GM12875 (cell line): ENCODE results near the gene SUGCT.
"Not testable (repeated sequence)": the region's sequence is repeated elsewhere in the genome, so short reads cannot be mapped to it uniquely, and the experiment has no call there.

Experiments
- H3K4me3 ChIP-seq: one replicate; pipeline ENCODE4 v1.5.1; 2011; ENCODE audit warnings: low read depth, low read length, control low read depth
- TF ChIP-seq, protein P1 (sequence below): IDR thresholded peaks from 2 replicates; pipeline ENCODE4 v1.5.1; 2011; ENCODE audit warnings: low read depth, mild to moderate bottlenecking, control low read depth, inconsistent platforms, low read length, moderate library complexity, borderline replicate concordance; ENCODE audit not compliant: insufficient read depth

The SUGCT gene

GRCh38 chr7:40645197-40645596 is 510.4 kb downstream of the SUGCT start:
- no peak overlapping the region for H3K4me3 ChIP-seq
- TF ChIP-seq, protein P1, sequence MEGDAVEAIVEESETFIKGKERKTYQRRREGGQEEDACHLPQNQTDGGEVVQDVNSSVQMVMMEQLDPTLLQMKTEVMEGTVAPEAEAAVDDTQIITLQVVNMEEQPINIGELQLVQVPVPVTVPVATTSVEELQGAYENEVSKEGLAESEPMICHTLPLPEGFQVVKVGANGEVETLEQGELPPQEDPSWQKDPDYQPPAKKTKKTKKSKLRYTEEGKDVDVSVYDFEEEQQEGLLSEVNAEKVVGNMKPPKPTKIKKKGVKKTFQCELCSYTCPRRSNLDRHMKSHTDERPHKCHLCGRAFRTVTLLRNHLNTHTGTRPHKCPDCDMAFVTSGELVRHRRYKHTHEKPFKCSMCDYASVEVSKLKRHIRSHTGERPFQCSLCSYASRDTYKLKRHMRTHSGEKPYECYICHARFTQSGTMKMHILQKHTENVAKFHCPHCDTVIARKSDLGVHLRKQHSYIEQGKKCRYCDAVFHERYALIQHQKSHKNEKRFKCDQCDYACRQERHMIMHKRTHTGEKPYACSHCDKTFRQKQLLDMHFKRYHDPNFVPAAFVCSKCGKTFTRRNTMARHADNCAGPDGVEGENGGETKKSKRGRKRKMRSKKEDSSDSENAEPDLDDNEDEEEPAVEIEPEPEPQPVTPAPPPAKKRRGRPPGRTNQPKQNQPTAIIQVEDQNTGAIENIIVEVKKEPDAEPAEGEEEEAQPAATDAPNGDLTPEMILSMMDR: no peak

DNA sequence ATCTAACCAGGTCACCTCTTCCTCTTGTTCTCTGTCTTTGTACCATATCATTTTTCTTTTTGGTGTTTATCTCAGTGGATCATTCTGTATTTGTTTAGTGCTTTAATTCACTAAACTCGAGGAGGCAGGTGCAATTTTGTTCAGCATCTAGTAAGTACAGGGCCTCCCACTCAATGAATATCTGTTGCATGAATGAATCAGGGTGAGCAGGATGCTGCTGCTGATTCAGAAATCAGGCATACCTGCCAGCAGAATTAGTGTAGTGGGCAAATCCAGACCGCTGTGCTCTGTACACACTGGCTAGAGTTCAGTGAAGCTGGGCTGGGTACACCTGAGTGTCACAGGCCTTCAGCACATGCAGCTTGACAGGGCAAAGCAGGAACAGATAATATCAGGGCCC is 511.9 kb downstream of the SUGCT start:
- TF ChIP-seq, protein P1: no peak
- H3K4me3 ChIP-seq: no peak overlapping the region

DNA sequence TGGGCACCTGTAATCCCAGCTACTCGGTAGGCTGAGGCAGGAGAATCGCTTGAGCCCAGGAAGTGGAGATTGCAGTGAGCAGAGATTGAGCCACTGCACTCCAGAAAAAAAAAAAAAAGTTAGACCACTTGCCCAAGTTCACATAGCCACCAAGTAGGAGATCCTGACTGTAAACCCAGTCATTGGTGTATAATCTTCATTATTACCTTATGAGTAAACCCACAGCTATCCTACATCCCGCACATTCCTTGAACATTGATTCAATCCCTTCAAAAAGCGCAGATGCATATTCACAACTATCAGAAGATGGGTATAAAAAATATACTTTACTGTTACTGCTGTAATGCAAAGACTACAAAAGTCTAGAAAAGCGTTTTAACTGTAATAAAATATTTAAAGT is 512.9 kb downstream of the SUGCT start:
- TF ChIP-seq, protein P1: no peak
- H3K4me3 ChIP-seq: no peak overlapping the region

- TF ChIP-seq, protein P1: no peak
- H3K4me3 ChIP-seq: no peak overlapping the region
Observed at GRCh38 chr7:40649247-40649646, 514.4 kb downstream of the SUGCT start.

DNA sequence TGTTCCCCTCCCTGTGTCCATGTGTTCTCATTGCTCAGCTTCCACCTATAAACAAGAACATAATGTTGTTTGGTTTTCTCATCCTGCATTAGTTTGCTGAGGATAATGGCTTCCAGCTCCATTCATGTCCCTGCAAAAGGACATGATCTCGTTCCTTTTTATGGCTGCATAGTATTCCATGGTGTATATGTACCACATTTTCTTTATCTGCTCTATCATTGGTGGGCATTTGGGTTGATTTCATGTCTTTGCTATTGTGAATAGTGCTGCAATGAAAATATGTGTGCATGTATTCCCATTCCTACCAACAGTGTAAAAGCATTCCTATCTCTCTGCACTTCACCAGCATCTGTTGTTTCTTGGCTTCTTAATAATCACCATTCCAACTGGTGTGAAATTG is 516.1 kb downstream of the SUGCT start:
- H3K4me3 ChIP-seq: not testable (repeated sequence)

GRCh38 chr7:40654171-40654570 is 519.4 kb downstream of the SUGCT start:
- TF ChIP-seq, protein P1: no peak
- H3K4me3 ChIP-seq: no peak overlapping the region

- no peak overlapping the region for H3K4me3 ChIP-seq
- TF ChIP-seq, protein P1: no peak
Observed at GRCh38 chr7:40655426-40655825, 520.6 kb downstream of the SUGCT start.

- TF ChIP-seq, protein P1: no peak
- no peak overlapping the region for H3K4me3 ChIP-seq
Observed at GRCh38 chr7:40656349-40656748, 521.5 kb downstream of the SUGCT start.
